VCaP (cell line): ENCODE results near the gene NFKBIA.

Experiments
- H3K27ac ChIP-seq: fragments of 450-650 bp; 2 replicates; pipeline ENCODE4 v1.5.1; 2017
- TF ChIP-seq, protein P1 (sequence below): fragments of 450-650 bp; conservative IDR thresholded peaks from 2 replicates; pipeline ENCODE4 v1.5.1; 2017; ENCODE audit warnings: mild to moderate bottlenecking, moderate library complexity

The NFKBIA gene

DNA sequence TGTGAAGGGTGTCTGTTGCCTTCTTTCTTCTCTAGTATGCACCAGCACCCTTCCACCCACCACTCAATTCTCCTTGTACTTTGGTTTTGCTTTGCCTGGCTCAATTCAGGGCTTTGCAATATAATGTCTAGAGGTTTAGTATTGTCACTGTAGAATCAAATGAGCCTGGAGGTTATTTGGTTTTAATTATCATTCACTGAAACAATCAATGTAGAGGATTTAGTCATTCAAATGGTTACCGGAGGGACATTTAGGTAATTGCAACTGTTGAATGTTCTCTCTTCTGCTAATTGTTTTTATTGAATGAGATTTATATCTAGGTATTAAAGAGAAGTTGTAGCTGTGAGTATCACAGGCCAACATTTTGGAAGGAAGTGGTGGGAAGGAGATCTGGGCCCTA, 29.3 kb upstream of the NFKBIA start:
- H3K27ac ChIP-seq, result no peak overlapping the region
- TF ChIP-seq, protein P1, sequence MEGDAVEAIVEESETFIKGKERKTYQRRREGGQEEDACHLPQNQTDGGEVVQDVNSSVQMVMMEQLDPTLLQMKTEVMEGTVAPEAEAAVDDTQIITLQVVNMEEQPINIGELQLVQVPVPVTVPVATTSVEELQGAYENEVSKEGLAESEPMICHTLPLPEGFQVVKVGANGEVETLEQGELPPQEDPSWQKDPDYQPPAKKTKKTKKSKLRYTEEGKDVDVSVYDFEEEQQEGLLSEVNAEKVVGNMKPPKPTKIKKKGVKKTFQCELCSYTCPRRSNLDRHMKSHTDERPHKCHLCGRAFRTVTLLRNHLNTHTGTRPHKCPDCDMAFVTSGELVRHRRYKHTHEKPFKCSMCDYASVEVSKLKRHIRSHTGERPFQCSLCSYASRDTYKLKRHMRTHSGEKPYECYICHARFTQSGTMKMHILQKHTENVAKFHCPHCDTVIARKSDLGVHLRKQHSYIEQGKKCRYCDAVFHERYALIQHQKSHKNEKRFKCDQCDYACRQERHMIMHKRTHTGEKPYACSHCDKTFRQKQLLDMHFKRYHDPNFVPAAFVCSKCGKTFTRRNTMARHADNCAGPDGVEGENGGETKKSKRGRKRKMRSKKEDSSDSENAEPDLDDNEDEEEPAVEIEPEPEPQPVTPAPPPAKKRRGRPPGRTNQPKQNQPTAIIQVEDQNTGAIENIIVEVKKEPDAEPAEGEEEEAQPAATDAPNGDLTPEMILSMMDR, result no peak

DNA sequence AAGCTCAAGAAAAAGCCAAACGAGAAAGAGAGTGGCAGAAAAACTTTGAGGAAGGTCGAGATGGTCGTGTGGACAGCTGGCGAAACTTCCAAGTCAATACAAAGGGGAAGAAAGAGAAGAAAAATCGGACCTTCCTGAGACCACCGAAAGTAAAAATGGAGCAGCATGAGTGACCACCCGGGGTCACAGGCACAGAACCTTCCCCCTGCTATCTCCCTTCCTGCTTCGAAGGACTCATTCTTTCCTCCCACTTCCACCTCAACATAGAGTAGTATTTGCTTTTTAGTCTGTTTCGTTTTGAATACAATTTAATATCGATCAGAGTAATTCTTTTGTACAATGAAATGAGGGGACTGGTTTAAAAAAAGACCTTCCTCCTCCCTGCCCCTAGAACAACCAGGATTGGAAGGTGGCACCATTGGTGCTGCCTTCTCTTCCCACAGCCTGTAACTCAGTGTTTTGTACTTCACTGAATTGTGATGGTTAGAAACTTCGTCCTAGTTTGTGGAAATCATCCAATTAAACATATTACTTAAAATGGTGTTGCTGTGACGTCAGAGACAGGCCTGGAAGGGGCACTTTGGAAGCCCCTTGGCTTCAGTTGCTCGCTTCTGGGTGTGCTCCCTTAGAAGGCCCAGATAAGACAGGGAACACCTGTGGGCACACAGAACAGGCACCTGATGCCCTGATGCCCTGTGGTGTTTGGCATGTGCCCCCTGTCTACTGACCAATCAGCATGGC, 26.1 kb upstream of the NFKBIA start:
- H3K27ac ChIP-seq, result no peak overlapping the region
- TF ChIP-seq, protein P1, result no peak

DNA sequence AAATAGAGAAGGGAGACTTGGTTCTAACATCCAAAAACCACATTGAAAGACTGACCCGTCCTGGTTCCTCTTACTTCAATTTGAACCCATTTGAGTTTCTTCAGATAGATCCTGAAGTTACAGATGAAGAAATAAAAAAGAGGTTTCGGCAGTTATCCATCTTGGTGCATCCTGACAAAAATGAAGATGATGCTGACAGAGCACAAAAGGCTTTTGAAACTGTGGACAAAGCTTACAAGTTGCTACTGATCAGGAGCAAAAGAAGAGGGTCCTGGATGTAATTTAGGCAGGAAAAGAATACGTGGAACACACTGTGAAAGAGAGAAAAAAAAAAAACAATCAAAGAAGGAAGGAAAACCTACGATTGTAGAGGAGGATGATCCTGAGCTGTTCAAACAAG, 25.4 kb upstream of the NFKBIA start:
- TF ChIP-seq, protein P1, result no peak
- no peak overlapping the region for H3K27ac ChIP-seq

DNA sequence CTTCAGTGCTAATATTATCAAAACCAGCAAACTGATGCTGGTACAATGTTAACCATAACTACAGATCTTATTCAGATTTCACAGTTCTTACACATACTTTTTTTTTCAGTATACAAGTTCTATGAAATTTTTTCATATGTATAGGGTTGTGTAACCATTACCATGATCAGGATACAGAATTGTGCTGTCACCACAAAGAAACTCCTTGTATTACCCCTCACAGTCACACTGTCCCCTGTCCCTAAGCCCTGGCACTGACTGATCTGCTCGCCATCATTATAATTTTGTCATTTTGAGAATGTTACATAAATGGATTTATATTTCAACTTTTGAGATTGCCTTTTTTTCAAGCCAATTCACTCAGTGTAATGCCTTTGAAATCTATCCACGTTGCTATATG, 21.3 kb upstream of the NFKBIA start:
- H3K27ac ChIP-seq, result no peak overlapping the region
- TF ChIP-seq, protein P1, result no peak

DNA sequence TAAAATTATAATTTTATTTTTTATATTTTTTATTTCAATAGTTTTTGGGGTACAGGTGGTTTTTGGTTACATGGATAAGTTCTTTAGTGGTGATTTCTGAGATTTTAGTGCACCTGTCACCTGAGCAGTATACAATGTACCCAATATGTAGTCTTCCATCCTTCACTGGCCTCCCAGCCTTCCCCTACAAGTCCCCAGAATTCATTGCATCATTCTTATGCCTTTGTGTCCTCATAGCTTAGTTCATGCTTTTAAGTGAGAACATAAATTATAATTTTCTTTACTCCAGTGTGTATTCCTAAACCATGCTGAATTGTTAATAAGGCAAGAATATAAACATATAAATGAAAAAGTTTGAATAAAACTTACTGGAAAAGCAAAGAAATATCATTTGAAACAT, 19.1 kb upstream of the NFKBIA start:
- no peak overlapping the region for H3K27ac ChIP-seq
- TF ChIP-seq, protein P1, result no peak

DNA sequence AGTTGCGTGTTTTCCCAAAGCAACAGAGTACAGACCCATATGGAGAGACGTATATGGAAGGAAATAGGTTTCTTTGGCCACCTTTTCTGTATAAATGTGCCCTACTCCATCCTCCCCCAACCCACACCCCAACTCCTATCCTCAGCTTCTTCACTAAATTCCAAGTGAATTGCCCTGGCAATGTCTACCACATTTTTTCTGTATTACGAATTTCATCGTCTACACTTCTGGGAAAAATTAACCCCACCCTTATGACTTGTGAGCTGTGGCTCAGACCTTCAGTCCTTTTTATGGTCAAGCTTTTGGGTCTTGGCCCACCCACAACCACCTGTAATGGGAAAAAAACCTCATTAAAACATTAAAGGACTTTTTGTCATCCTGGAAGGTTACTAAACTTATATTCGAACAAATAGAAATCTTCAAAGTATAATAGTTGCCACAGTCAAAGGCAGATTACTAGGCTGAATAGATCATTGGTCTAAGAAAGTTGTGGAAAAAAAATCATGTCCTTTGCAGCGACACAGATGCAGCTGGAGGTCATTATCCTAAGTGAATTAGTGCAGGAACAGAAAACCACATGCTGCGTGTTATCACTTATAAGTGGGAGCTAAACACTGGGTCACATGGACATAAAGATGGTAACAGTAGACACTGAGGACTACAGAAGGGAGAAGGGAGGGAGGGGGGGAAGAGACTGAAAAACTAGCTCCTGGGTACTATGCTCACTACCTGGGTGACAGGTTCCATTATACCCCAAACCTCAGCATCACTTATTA, 15.7 kb upstream of the NFKBIA start:
- TF ChIP-seq, protein P1, result no peak
- H3K27ac ChIP-seq, result no peak overlapping the region

DNA sequence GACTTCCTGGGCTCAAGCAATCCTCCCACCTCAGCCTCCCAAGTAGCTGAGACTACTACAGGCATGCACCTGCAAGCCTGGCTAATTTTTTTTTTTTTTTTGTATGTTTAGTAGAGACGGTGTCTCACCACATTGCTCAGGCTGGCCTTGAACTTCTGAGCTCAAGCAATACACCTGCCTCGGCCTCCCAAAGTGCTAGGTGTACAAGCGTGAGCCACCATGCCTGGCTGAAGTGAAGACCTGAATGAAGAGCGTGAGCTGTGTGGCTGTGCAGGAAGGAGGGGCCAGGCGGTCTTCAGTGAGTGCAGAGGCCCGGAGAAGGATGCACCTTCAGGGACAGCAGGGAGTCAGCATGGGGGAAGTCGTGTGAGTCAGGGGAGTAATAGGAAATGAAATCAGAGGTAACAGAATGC, 14.9 kb upstream of the NFKBIA start:
- TF ChIP-seq, protein P1, result no peak
- no peak overlapping the region for H3K27ac ChIP-seq
